Measurements from ENCODE around the gene ARHGAP1. TPM values are rescaled to one million over a fixed set of nuclear protein-coding genes. Genes with fewer than 3 reads are reported as not detected.
"Not testable (repeated sequence)": the region's sequence is repeated elsewhere in the genome, so short reads cannot be mapped to it uniquely, and the experiment has no call there.

The ARHGAP1 gene
- total and polyA plus RNA-seq, 2 of the 13 experiments (the other 11 are each of a cell fraction or from before 2014, with no cell fraction given) = 18.6 to 30.3 TPM

- BruUV-seq (replicated peaks); CTCF ChIA-PET (ENCODE audit: low intra/inter-chr PET ratio, low total read pairs); H3K79me2 ChIP-seq (ENCODE audit: insufficient read depth, low read length); H3K4me3 ChIP-seq (replicated peaks in 1 of 3; ENCODE audit: insufficient read depth in 1 of 3, low read depth in 2 of 3, low read length in 3 of 3); intact Hi-C loops (cut with micrococcal nuclease; ENCODE audit: unreplicated experiment); H3K27me3 ChIP-seq (ENCODE audit: control insufficient read depth in 1 of 2, insufficient read depth in 2 of 2, low read length in 2 of 2); H3K9ac ChIP-seq (ENCODE audit: insufficient read depth, low read depth, low read length); H3K9me3 ChIP-seq (ENCODE audit: low read length); in situ Hi-C loops (cut with HindIII; ENCODE audit: extremely low pct_ligation_motif_present, low pct_unique_long_range_greater_than_20kb); DNase-seq (ENCODE audit: low spot score); FAIRE-seq; H3K27ac ChIP-seq (ENCODE audit: extremely low read length, insufficient read depth, low read length); ATAC-seq; H3K4me2 ChIP-seq (ENCODE audit: low read depth, low read length); H2AFZ ChIP-seq (ENCODE audit: low read length); H4K20me1 ChIP-seq (ENCODE audit: insufficient read depth, low read length): not testable (repeated sequence)
- peak; percentile 49; the same call in 1 of the 2 replicates for TF ChIP-seq ZBTB33 (CRISPR knock-in tag; IDR thresholded peaks at IDR 0.05)
- peaks cover 16 to 26% of the 10 kb centered on the region in 2 experiments; a peak in 4 of 5 replicates for H3K36me3 ChIP-seq (replicated peaks in 1 of 2; ENCODE audit: control insufficient read depth in 1 of 2, insufficient read depth in 2 of 2, low read length in 2 of 2)
- POLR2A ChIA-PET = interaction anchor here (1.5 to 1.7 kb wide), 2 partner anchors 9 to 10 kb away, joined by 9 to 11 read pairs; partner anchors contain the start of genes ARHGAP1, F2 and ZNF408
- H3K4me1 ChIP-seq (ENCODE audit: insufficient read depth, low read length) = peaks cover 31% of the 10 kb centered on the region
- WGBS (ENCODE audit: low lambda C conversion rate) = 96% methylated on average over 9 of the region's 9 CpGs
Observed at GRCh38 chr11:46709351-46709750, 8.9 kb upstream of the ARHGAP1 start.

DNA sequence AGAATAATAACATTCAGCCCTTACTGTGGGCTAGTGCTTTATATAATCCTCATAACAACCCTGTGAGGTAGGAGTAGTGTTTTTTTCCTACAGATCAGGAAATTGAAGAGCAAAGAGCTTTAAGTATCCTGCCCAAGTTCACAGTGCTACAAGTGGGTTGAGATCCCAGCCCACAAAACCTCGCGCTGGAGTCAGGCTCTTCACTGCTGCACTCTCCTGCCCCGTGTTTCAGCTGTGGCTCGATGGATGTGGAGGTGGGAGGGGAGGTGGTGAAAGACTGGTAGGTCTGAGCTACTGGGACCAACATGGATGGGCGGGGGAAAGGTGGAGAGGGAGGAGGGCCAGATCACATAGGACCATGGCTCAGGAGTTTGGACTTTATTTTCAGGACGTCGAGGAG, 6.5 kb upstream of the ARHGAP1 start:
- H3K27me3 ChIP-seq (ENCODE audit: control insufficient read depth in 1 of 2, insufficient read depth in 2 of 2, low read length in 2 of 2) = no peaks in the 10 kb centered on the region
- no peaks in the 10 kb centered on the region for H4K20me1 ChIP-seq (ENCODE audit: insufficient read depth, low read length)
- H3K79me2 ChIP-seq (ENCODE audit: insufficient read depth, low read length) = peaks cover 16% of the 10 kb centered on the region
- H3K9ac ChIP-seq (ENCODE audit: insufficient read depth, low read depth, low read length) = no peak overlapping the region
- peaks cover 25 to 46% of the 10 kb centered on the region in 2 experiments for H3K36me3 ChIP-seq (replicated peaks in 1 of 2; ENCODE audit: control insufficient read depth in 1 of 2, insufficient read depth in 2 of 2, low read length in 2 of 2)
- H2AFZ ChIP-seq (ENCODE audit: low read length) = no peak overlapping the region
- ATAC-seq = no peak
- WGBS (ENCODE audit: low lambda C conversion rate) = 86% methylated on average over 7 of the region's 7 CpGs
- ChIA-PET CTCF (ENCODE audit: low intra/inter-chr PET ratio, low total read pairs) (no interaction called here), POLR2A (interaction anchor here (11.5 kb wide), 1 partner anchor 12 kb away, joined by 272 read pairs; the partner anchor contains the start of gene F2)
- H3K4me2 ChIP-seq (ENCODE audit: low read depth, low read length) = no peak overlapping the region
- H3K27ac ChIP-seq (ENCODE audit: extremely low read length, insufficient read depth, low read length) = no peak overlapping the region
- H3K9me3 ChIP-seq (ENCODE audit: low read length) = no peaks in the 10 kb centered on the region
- no peak for DNase-seq (ENCODE audit: low spot score)
- H3K4me1 ChIP-seq (ENCODE audit: insufficient read depth, low read length) = peaks cover 30% of the 10 kb centered on the region
- intact Hi-C loops (cut with micrococcal nuclease; ENCODE audit: unreplicated experiment) (no loop called here), in situ Hi-C loops (cut with HindIII; ENCODE audit: extremely low pct_ligation_motif_present, low pct_unique_long_range_greater_than_20kb) (no loop called here)
- no peak for FAIRE-seq
- no peak overlapping the region for H3K4me3 ChIP-seq (replicated peaks in 1 of 3; ENCODE audit: insufficient read depth in 1 of 3, low read depth in 2 of 3, low read length in 3 of 3)
- BruUV-seq (replicated peaks) = no TSS peak
- TF ChIP-seq ZNF329 (CRISPR knock-in tag; IDR thresholded peaks at IDR 0.05; ENCODE audit: low read depth) (no peak), POLR2A (IDR thresholded peaks at IDR 0.05; ENCODE audit: insufficient read depth in 1 of 2, low read depth in 2 of 2, low read length in 2 of 2) (peak in 1 of 2 experiments; percentile 27; a peak in 1 of 4 replicates)

All from HepG2 (cell line).